Neural crest cell (in vitro differentiated cells): ENCODE data around the gene RHD. TPM values are rescaled to one million over a fixed set of nuclear protein-coding genes. Genes with fewer than 3 reads are reported as not detected.

Experiments
- DNase-seq: peaks from one replicate; pipeline ENCODE4 v3.0.0; 2021; ENCODE audit warnings: low read depth, mixed read lengths, low spot score
- H3K27ac Mint-ChIP-seq: one replicate; pipeline ENCODE4 v1.8.0; 2021; ENCODE audit warnings: mild to moderate bottlenecking, mixed read lengths; ENCODE audit not compliant: unreplicated experiment
- H3K27me3 Mint-ChIP-seq: 2 replicates; pipeline ENCODE4 v1.8.0; 2021; ENCODE audit warnings: low read depth, mild to moderate bottlenecking, mixed read lengths
- H3K36me3 Mint-ChIP-seq: 2 replicates; pipeline ENCODE4 v1.8.0; 2021; ENCODE audit warnings: low read depth, mild to moderate bottlenecking, mixed read lengths
- H3K4me1 Mint-ChIP-seq: 2 replicates; pipeline ENCODE4 v1.8.0; 2021; ENCODE audit warnings: mixed read lengths
- H3K4me3 Mint-ChIP-seq: one replicate; pipeline ENCODE4 v1.8.0; 2021; ENCODE audit warnings: mild to moderate bottlenecking, mixed read lengths
- H3K9me3 Mint-ChIP-seq: 2 replicates; pipeline ENCODE4 v1.8.0; 2021; ENCODE audit warnings: mixed read lengths
- total RNA-seq: library from RNA; stranded (reverse); gene quantifications from 2 replicates; pipeline ENCODE4 v1.2.1, GENCODE V29; 2021
- TF ChIP-seq, protein P1 (sequence below): fragments of 200-600 bp; sonication (generic); conservative IDR thresholded peaks from 2 replicates; pipeline ENCODE4 v1.5.0; 2021; ENCODE audit warnings: antibody characterized with exemption, mild to moderate bottlenecking

RHD gene
- total RNA-seq, 1 donor from 2014 or later, result 0.07 TPM

DNA sequence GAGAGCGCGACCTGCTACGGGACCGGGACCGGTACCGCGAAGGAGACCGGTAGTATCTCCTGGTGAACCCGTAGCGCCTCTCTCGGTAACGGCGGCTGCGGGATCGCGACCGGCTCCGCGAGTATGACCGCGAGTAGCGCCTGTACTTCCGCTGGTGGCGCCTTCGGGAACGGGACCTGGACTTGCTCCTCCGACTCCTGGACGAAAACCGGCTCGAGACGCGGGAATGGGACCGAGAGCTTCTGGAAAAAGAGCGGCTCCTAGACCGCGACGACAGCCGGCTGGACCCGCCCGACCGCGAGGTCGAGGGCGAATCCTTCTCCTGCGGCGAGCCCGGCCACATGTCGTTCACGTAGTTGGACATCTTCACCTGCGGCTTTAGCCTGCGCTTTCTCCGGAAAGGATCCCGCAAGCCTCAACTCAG, 25.7 kb upstream of the RHD start:
- TF ChIP-seq, protein P1, sequence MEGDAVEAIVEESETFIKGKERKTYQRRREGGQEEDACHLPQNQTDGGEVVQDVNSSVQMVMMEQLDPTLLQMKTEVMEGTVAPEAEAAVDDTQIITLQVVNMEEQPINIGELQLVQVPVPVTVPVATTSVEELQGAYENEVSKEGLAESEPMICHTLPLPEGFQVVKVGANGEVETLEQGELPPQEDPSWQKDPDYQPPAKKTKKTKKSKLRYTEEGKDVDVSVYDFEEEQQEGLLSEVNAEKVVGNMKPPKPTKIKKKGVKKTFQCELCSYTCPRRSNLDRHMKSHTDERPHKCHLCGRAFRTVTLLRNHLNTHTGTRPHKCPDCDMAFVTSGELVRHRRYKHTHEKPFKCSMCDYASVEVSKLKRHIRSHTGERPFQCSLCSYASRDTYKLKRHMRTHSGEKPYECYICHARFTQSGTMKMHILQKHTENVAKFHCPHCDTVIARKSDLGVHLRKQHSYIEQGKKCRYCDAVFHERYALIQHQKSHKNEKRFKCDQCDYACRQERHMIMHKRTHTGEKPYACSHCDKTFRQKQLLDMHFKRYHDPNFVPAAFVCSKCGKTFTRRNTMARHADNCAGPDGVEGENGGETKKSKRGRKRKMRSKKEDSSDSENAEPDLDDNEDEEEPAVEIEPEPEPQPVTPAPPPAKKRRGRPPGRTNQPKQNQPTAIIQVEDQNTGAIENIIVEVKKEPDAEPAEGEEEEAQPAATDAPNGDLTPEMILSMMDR, result no peak

DNA sequence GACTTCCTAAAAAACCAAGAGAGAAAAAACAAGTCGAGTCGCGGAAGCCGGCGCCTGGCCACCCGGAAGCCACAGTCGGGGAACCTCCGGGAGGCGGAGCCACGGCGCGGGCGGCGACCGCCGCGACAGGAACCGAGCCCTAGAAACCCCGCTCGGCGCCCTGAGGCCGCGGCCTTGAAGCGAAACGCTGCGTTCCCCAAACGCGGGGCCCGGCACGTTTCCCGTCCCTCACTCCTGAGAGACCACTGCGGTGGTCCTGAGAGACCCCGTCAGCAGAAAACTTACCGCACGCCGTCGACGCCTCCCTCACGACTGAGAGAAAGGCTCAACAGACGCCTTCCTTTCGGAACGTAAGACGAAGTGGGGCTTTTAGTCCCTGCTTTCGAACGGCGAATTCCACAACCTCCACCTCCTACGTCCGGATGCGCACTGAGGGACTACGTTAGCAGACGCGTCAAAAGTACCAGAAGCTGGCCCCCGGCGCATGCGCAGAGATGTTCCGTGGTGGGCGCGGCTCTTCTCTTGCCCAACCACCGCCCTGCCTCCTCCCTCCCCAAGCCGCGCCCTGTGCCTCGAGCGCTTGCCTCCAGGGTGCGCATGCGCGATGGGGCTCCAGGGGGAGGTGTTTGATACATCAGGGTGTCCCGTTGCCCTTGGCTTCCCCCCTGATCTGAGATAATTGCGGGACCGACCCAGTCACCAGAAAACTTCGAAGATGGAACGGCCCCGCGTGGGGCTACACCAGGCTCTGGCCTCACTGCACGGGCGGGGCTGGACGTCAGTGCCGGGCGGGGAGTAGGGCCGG, 25.1 kb upstream of the RHD start, which contains the start of gene RSRP1:
RSRP1 (minus strand) TSS at position 431 of the 805 bp plus-strand sequence. CDS start 491 bp downstream, outside the sequence.
- peak; percentile 99 for DNase-seq
- Mint-ChIP-seq H3K9me3 (no peaks in the 10 kb centered on the region), H3K36me3 (peaks cover 13% of the 10 kb centered on the region), H3K4me1 (peaks cover 37% of the 10 kb centered on the region), H3K4me3 (peak within 1 kb of the TSS; percentile 99), H3K27ac (peak within 1 kb of the TSS; percentile 96), H3K27me3 (peaks cover 3% of the 10 kb centered on the region)
- TF ChIP-seq, protein P1, result no peak

More for the DNA sequence above, 25.7 kb upstream of the RHD start:
- Mint-ChIP-seq H3K27ac (peak overlapping the region; percentile 96), H3K36me3 (peaks cover 13% of the 10 kb centered on the region), H3K4me1 (peaks cover 37% of the 10 kb centered on the region), H3K9me3 (no peaks in the 10 kb centered on the region), H3K27me3 (peaks cover 3% of the 10 kb centered on the region), H3K4me3 (peak overlapping the region; percentile 99)
- DNase-seq, result no peak

DNA sequence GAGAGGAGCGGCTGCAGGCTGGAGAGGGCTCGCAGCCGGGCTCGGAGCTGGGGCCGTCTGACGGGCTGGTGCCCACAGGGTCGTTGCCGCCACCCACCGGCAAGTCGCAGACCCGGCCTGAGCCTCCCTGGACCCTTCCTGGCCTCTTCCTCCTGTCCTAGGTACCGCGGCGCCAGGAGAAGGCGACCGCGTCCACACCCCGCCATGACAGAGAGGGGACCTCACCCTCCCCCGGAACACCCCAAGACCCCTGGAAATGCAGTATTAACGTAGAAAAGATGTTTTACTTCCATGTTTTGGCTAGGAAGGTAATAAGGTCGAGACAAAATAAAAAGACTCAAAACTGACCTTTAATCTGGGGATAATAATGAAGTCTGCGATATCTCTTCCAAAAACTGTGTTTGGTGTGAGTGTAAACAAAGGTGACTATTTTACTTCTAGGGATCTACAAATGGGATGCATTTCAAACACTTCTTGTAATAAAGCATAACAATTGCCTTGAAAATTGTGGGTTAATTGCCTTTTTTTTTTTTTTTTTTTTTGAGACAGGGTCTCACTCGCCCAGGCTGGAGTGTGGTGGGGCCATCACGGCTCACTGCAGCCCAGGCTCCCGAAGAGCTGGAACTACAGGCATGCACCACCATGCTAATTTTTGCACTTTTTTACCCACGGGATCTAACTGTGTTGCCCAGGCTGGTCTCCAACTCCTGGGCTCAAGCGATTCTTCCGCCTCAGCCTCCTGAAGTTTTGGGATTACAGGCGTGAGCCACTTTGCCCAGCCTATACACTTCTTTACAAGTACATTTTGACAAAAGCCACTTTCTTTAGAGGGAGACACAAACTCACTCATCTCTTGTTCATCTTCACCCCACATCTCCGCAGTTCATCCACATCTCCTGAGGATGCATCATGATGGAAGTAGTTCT, 24.2 kb upstream of the RHD start:
- H3K4me3 Mint-ChIP-seq, result peak overlapping the region; percentile 99
- peaks cover 3% of the 10 kb centered on the region for H3K27me3 Mint-ChIP-seq
- peak overlapping the region; percentile 96 for H3K27ac Mint-ChIP-seq
- H3K4me1 Mint-ChIP-seq, result peaks cover 37% of the 10 kb centered on the region
- peaks cover 13% of the 10 kb centered on the region for H3K36me3 Mint-ChIP-seq
- H3K9me3 Mint-ChIP-seq, result no peaks in the 10 kb centered on the region
- DNase-seq, result no peak
- TF ChIP-seq, protein P1, result peak; percentile 38

DNA sequence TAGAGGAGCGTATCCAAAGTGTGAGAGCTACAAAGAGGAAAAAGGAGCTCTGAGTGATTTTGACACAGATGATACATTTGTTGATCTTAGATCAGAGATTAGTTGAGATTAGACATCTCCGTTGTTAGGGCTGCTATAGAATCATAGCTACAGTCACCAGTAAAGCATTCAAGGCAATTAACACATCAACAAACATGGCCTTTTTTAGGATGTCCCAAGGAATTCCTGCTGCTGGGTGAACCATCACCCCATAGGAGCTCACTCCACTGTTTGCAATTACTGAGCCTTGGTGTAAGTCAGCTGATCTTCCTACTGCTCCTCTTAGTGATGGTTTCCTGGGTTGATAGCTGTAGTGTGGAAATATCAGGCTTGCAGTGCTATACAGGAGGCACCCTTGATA, 18.4 kb upstream of the RHD start:
- Mint-ChIP-seq H3K4me1 (no peaks in the 10 kb centered on the region), H3K27ac (no peak overlapping the region), H3K36me3 (no peaks in the 10 kb centered on the region), H3K9me3 (no peaks in the 10 kb centered on the region), H3K4me3 (no peak overlapping the region), H3K27me3 (no peaks in the 10 kb centered on the region)
- TF ChIP-seq, protein P1, result no peak
- DNase-seq, result no peak

DNA sequence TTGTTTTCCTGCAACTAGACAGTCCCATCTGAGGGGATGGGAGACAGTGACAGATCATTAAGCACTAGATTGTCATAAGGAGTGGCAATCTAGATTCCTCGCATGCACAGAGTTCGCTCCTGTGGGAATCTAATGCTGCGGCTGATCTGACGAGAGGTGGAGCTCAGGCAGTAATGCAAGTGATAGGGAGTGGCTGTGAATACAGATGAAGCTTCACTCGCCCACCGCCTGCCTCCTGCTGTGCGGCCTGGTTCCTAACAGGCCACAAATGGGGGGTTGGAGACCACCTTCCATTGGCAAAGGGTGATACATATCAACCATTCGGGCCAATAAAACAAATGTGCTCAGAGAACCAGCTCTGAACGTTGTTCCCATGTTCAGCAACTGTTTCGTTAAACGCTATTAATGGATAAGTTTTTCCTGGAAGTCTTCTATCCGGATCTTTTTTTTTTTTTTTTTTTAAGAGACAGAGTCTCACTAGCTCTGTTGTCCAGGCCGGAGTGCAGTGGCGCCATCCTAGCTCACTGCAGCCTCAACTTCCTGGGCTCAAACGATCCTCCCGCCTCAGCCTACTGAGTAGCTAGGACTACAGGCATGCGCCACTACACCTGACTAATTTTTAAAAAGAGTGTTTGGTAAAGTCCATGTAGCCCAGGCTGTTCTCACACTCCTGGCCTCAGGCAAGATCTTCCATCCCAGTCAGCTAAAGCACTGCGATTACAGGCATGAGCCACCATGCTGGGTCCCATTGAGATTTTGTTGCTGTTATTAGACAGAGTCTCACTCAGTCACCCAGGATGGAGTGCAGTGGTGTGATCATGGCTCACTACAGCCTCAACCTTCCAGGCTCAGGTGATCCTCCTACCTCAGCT, 16.4 kb upstream of the RHD start:
- no peak overlapping the region for H3K4me3 Mint-ChIP-seq
- H3K36me3 Mint-ChIP-seq, result no peaks in the 10 kb centered on the region
- H3K27ac Mint-ChIP-seq, result no peak overlapping the region
- no peaks in the 10 kb centered on the region for H3K4me1 Mint-ChIP-seq
- no peak for DNase-seq
- no peaks in the 10 kb centered on the region for H3K9me3 Mint-ChIP-seq
- TF ChIP-seq, protein P1, result no peak
- H3K27me3 Mint-ChIP-seq, result no peaks in the 10 kb centered on the region
